GM23338 (cell line): ENCODE results near the gene STRN. TPM values are rescaled to one million over a fixed set of nuclear protein-coding genes. Genes with fewer than 3 reads are reported as not detected.
"Not testable (repeated sequence)": the region's sequence is repeated elsewhere in the genome, so short reads cannot be mapped to it uniquely, and the experiment has no call there.

Experiments used
- ATAC-seq: fragments of 200-7000 bp; cut with Tn5 transposase; 3 replicates; pipeline ENCODE4 v1.9.1; 2020
- DNase-seq: peaks from one replicate; pipeline ENCODE4 v3.0.0-alpha.2; 2015; ENCODE audit warnings: low spot score
- H2AFZ ChIP-seq: fragments of 200-600 bp; sonication (generic); 2 replicates; pipeline ENCODE4 v1.8.0; 2016; ENCODE audit warnings: antibody characterized with exemption, mild to moderate bottlenecking, moderate library complexity
- H3F3A ChIP-seq: fragments of 200-600 bp; sonication (generic); replicated peaks from 2 replicates; pipeline ENCODE4 v1.8.0; 2017; ENCODE audit warnings: antibody characterized with exemption, mixed run types, low read depth
- H3K27ac ChIP-seq: fragments of 200-600 bp; sonication (generic); 2 replicates; pipeline ENCODE4 v1.6.1; 2016; ENCODE audit warnings: low read depth
- H3K27me3 ChIP-seq: fragments of 200-600 bp; sonication (generic); 2 replicates; pipeline ENCODE4 v1.8.0; 2016; ENCODE audit warnings: mild to moderate bottlenecking, mixed run types, moderate library complexity; ENCODE audit not compliant: insufficient read depth
- H3K36me3 ChIP-seq: fragments of 200-600 bp; sonication (generic); 2 replicates; pipeline ENCODE4 v1.8.0; 2016; ENCODE audit warnings: mild to moderate bottlenecking; ENCODE audit not compliant: insufficient read depth
- H3K4me1 ChIP-seq: fragments of 200-600 bp; sonication (generic); 2 replicates; pipeline ENCODE4 v1.8.0; 2016; ENCODE audit warnings: mild to moderate bottlenecking, moderate library complexity; ENCODE audit not compliant: insufficient read depth
- H3K4me2 ChIP-seq: fragments of 200-600 bp; sonication (generic); 2 replicates; pipeline ENCODE4 v1.7.1; 2017; ENCODE audit warnings: mixed run types
- H3K4me3 ChIP-seq: fragments of 200-600 bp; sonication (generic); 2 replicates; pipeline ENCODE4 v1.6.1; 2016; ENCODE audit warnings: mixed run types
- H3K79me2 ChIP-seq: fragments of 200-600 bp; sonication (generic); replicated peaks from 2 replicates; pipeline ENCODE4 v1.8.0; 2017; ENCODE audit warnings: mild to moderate bottlenecking; ENCODE audit not compliant: insufficient read depth
- H3K9me2 ChIP-seq: fragments of 200-600 bp; sonication (generic); 2 replicates; pipeline ENCODE4 v1.8.0; 2017; ENCODE audit not compliant: insufficient read depth
- H4K20me1 ChIP-seq: fragments of 200-600 bp; sonication (generic); replicated peaks from 2 replicates; pipeline ENCODE4 v1.8.0; 2017; ENCODE audit warnings: mild to moderate bottlenecking; ENCODE audit not compliant: insufficient read depth
- H3K27ac Mint-ChIP-seq: 2 replicates; pipeline ENCODE4 v1.8.0; 2020; ENCODE audit warnings: inconsistent platforms, mild to moderate bottlenecking, moderate library complexity, mixed read lengths
- H3K27me3 Mint-ChIP-seq: 3 replicates; pipeline ENCODE4 v1.8.0; 2022; ENCODE audit warnings: low read depth, mild to moderate bottlenecking, moderate library complexity, mixed read lengths, inconsistent platforms; ENCODE audit not compliant: insufficient read depth, poor library complexity
- H3K36me3 Mint-ChIP-seq: 3 replicates; pipeline ENCODE4 v1.8.0; 2021; ENCODE audit warnings: low read depth, mild to moderate bottlenecking, inconsistent platforms, moderate library complexity, mixed read lengths
- H3K4me1 Mint-ChIP-seq: 3 replicates; pipeline ENCODE4 v1.8.0; 2020; ENCODE audit warnings: mild to moderate bottlenecking, inconsistent platforms, mixed read lengths
- H3K4me3 Mint-ChIP-seq: 3 replicates; pipeline ENCODE4 v1.8.0; 2021; ENCODE audit warnings: moderate library complexity, mild to moderate bottlenecking, inconsistent platforms, mixed read lengths
- H3K9me3 Mint-ChIP-seq: 3 replicates; pipeline ENCODE4 v1.8.0; 2020; ENCODE audit warnings: moderate library complexity, mild to moderate bottlenecking, inconsistent platforms, mixed read lengths
- CREB1 ChIP-seq: fragments of 250-450 bp; sonication (Bioruptor Pico); IDR thresholded peaks from 2 replicates; pipeline ENCODE4 v1.5.0; 2020; ENCODE audit warnings: low read depth, mild to moderate bottlenecking, moderate library complexity
- JUNB ChIP-seq: IDR thresholded peaks from one replicate; pipeline ENCODE4 v1.6.1; 2016; ENCODE audit warnings: antibody characterized with exemption; ENCODE audit not compliant: unreplicated experiment
- NANOG ChIP-seq: IDR thresholded peaks from 2 replicates; pipeline ENCODE4 v1.6.1; 2016; ENCODE audit warnings: antibody characterized with exemption, borderline replicate concordance
- STAT1 ChIP-seq: IDR thresholded peaks from one replicate; pipeline ENCODE4 v1.6.1; 2016; ENCODE audit warnings: antibody characterized with exemption; ENCODE audit not compliant: unreplicated experiment
- ZNF114 ChIP-seq: fragments of 250-450 bp; sonication (Bioruptor Pico); IDR thresholded peaks from 2 replicates; pipeline ENCODE4 v1.5.0; 2020; ENCODE audit warnings: mild to moderate bottlenecking, moderate library complexity
- ZNF331 ChIP-seq: fragments of 250-450 bp; sonication (Bioruptor Pico); IDR thresholded peaks from 2 replicates; pipeline ENCODE4 v1.5.0; 2020; ENCODE audit warnings: low read depth, mild to moderate bottlenecking, moderate library complexity
- ZNF462 ChIP-seq: fragments of 250-450 bp; sonication (Bioruptor Pico); IDR thresholded peaks from 2 replicates; pipeline ENCODE4 v1.5.0; 2020; ENCODE audit warnings: mild to moderate bottlenecking, moderate library complexity
- polyA plus RNA-seq: library from polyadenylated mRNA; unstranded; fragments of >200 nt; fragmentation: Nextera tagmentation; extraction: Ambion mirVana; gene quantifications from 2 replicates; pipeline ENCODE4 v1.2.1, GENCODE V29; 2016
- total RNA-seq: library from RNA; depleted of rRNA; stranded (reverse); fragments of >200 nt; shearing (Covaris generic); gene quantifications from 2 replicates; pipeline ENCODE4 v1.2.3, GENCODE V29; 2014
- TF ChIP-seq, protein P1 (sequence below), 2 experiments: fragments of 200-600 bp in 1 of 2; sonication (generic) in 1 of 2; conservative IDR thresholded peaks; 2 replicates each; pipeline versions ENCODE4 v1.5.1 to v1.6.1; 2016 to 2017; ENCODE audit warnings: antibody characterized with exemption in 2 of 2, low read depth in 2 of 2, mild to moderate bottlenecking in 2 of 2, moderate library complexity in 1 of 2

STRN gene
- total and polyA plus RNA-seq, 2 experiments from 2014 or later = 16.1 to 34.5 TPM

- no peaks in the 10 kb centered on the region for H3K27me3 ChIP-seq
- TF ChIP-seq STAT1 (no peak), NANOG (no peak), ZNF462 (CRISPR knock-in tag) (no peak), CREB1 (no peak), ZNF114 (no peak), JUNB (no peak)
- H3K36me3 Mint-ChIP-seq = peaks cover 8% of the 10 kb centered on the region; the same call in 2 of the 3 replicates
- no peak overlapping the region for H3K4me2 ChIP-seq
- no peaks in the 10 kb centered on the region for H3K9me2 ChIP-seq
- no peak overlapping the region for H3K4me3 ChIP-seq
- DNase-seq = no peak
- no peak overlapping the region for H3K27ac ChIP-seq
- H3K4me1 ChIP-seq = no peaks in the 10 kb centered on the region
- peaks cover 5% of the 10 kb centered on the region; the same call in 1 of the 2 replicates for H3K36me3 ChIP-seq
- no peaks in the 10 kb centered on the region for H4K20me1 ChIP-seq
- no peak overlapping the region for H3K4me3 Mint-ChIP-seq
- H3K27me3 Mint-ChIP-seq = peaks cover 2% of the 10 kb centered on the region
- no peaks in the 10 kb centered on the region for H3K4me1 Mint-ChIP-seq
- no peak for ATAC-seq
- H3K27ac Mint-ChIP-seq = no peak overlapping the region
- peaks cover 6% of the 10 kb centered on the region; the same call in 2 of the 3 replicates for H3K9me3 Mint-ChIP-seq
- no peaks in the 10 kb centered on the region for H3F3A ChIP-seq
- H2AFZ ChIP-seq = no peak overlapping the region
- H3K79me2 ChIP-seq = no peaks in the 10 kb centered on the region
Observed at GRCh38 chr2:36982467-36982866, 16.1 kb upstream of the STRN start.

GRCh38 chr2:36981911-36982310 lies 15.6 kb upstream of the STRN start:
- H3K9me3 Mint-ChIP-seq = peaks cover 6% of the 10 kb centered on the region; the same call in 2 of the 3 replicates
- H3K27me3 ChIP-seq = no peaks in the 10 kb centered on the region

DNA sequence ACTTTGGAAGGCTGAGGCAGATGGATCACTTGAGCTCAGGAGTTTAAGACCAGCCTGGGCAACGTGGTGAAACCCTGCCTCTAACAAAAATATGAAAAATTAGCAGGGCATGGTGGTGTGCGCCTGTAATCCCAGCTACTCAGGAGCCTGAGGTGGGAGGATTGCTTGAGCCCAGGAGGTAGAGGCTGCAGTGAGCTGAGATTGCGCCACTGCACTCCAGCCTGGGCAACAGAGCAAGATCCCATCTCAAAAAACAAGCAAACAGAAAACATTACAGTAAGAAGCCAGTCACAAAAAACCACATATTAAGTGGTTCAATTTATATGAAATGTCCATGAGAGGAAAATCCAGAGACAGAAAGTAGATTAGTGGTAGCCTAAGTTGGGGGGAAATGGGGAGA lies 12.7 kb upstream of the STRN start:
- H3K27ac ChIP-seq, H3K4me1 Mint-ChIP-seq, H3K27me3 ChIP-seq, H3K36me3 Mint-ChIP-seq, H3K4me3 ChIP-seq, H3K4me1 ChIP-seq, H3K4me3 Mint-ChIP-seq, H3K36me3 ChIP-seq, ATAC-seq, H3F3A ChIP-seq, H3K4me2 ChIP-seq, H3K9me3 Mint-ChIP-seq, DNase-seq, H3K27ac Mint-ChIP-seq, H4K20me1 ChIP-seq, H2AFZ ChIP-seq, H3K27me3 Mint-ChIP-seq, H3K79me2 ChIP-seq, H3K9me2 ChIP-seq: not testable (repeated sequence)

More at GRCh38 chr2:36981911-36982310, 15.6 kb upstream of the STRN start:
- Mint-ChIP-seq H3K4me3 (no peak overlapping the region), H3K4me1 (no peaks in the 10 kb centered on the region), H3K27ac (no peak overlapping the region), H3K36me3 (peaks cover 8% of the 10 kb centered on the region; the same call in 2 of the 3 replicates), H3K27me3 (peaks cover 2% of the 10 kb centered on the region)
- DNase-seq = no peak
- H3K36me3 ChIP-seq = peaks cover 5% of the 10 kb centered on the region; the same call in 1 of the 2 replicates
- no peaks in the 10 kb centered on the region for H3K4me1 ChIP-seq
- no peak overlapping the region for H3K4me3 ChIP-seq
- no peak for ATAC-seq
- H3K4me2 ChIP-seq = no peak overlapping the region
- no peak overlapping the region for H3K27ac ChIP-seq
- no peaks in the 10 kb centered on the region for H3K9me2 ChIP-seq
- H3K79me2 ChIP-seq = no peaks in the 10 kb centered on the region
- TF ChIP-seq, protein P1, sequence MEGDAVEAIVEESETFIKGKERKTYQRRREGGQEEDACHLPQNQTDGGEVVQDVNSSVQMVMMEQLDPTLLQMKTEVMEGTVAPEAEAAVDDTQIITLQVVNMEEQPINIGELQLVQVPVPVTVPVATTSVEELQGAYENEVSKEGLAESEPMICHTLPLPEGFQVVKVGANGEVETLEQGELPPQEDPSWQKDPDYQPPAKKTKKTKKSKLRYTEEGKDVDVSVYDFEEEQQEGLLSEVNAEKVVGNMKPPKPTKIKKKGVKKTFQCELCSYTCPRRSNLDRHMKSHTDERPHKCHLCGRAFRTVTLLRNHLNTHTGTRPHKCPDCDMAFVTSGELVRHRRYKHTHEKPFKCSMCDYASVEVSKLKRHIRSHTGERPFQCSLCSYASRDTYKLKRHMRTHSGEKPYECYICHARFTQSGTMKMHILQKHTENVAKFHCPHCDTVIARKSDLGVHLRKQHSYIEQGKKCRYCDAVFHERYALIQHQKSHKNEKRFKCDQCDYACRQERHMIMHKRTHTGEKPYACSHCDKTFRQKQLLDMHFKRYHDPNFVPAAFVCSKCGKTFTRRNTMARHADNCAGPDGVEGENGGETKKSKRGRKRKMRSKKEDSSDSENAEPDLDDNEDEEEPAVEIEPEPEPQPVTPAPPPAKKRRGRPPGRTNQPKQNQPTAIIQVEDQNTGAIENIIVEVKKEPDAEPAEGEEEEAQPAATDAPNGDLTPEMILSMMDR (conservative IDR thresholded peaks at IDR 0.05; ENCODE audit: low read depth in 2 of 2) = no peak
- no peak for TF ChIP-seq ZNF331 (CRISPR knock-in tag)
- no peaks in the 10 kb centered on the region for H3F3A ChIP-seq
- H2AFZ ChIP-seq = no peak overlapping the region
- H4K20me1 ChIP-seq = no peaks in the 10 kb centered on the region
